Effector CD4-positive, alpha-beta T cell (primary cell): ENCODE results near the gene CRY1.

Experiments used
- DNase-seq: peaks from one replicate; pipeline ENCODE4 v3.0.0-alpha.2; 2020

The CRY1 gene

GRCh38 chr12:106955377-106956047 is 137.8 kb downstream of the CRY1 start, which contains the start of gene TMEM263:
Gene TMEM263 (plus strand): TSS chr12:106955907. CDS start chr12:106967117, 11,210 bp downstream.
- peak; percentile 81 for DNase-seq

- DNase-seq, result peak; percentile 9
These were observed 138.6 kb downstream of the CRY1 start for GRCh38 chr12:106954462-106955376.

DNA sequence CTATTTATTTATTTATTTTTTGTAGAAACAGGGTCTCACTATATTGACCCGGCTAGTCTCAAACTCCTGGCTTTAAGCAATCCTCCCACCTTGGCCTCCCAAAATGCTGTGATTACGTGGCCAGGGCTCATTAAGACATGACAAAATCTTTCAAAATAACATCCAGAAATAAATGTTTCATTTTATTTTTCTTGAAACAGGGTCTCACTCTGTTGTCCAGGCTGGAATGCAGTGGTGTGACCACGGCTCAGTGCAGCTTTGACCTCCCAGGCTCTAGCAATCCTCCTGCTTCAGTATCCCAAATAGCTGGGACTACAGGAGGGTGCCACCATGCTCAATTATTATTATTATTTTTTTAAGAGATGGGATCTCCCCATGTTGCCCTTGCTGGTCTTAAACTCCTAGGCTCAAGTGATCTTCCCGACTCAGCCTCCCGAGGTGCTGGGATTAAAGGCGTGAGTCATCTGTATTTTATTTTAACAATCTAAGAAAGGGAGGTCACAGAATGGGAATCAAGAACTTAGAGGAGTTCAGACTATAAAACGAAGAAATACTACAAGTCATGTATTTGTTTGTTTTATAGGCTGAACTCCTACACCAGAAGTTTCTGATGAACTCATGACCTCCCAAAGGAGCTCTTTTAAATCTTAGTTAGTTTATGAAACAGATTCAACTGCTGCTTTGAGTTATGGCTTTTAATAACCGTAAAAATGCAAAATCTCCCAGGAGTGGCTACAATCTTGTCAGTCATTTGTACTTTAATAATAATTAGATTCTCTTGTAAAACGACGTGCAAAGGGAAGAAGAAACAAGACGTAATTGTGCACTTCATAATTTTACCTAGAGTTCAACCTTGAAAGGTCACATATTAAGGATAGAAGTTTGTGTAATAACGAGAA is 139.7 kb downstream of the CRY1 start:
- no peak for DNase-seq

- no peak for DNase-seq
These were observed 142.8 kb downstream of the CRY1 start for GRCh38 chr12:106950591-106950990.

DNA sequence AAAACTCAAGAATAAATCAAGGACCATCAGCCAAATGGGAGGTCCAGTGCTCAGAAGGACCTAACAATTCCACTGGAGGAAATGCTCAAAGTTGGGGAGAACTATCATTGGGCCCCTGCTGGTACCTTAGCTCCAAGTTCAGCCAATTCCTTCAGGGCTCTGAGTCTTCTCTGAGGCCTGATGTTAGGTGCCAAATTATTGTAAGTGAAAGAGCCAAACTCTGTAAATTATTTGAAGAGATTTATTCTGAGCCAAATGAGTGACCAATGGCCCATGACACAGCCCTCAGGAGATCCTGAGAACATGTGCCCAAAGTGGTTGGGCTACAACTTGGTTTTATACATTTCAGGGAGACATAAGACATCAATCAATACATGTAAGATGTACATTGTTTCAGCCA is 145.9 kb downstream of the CRY1 start:
- no peak for DNase-seq

DNA sequence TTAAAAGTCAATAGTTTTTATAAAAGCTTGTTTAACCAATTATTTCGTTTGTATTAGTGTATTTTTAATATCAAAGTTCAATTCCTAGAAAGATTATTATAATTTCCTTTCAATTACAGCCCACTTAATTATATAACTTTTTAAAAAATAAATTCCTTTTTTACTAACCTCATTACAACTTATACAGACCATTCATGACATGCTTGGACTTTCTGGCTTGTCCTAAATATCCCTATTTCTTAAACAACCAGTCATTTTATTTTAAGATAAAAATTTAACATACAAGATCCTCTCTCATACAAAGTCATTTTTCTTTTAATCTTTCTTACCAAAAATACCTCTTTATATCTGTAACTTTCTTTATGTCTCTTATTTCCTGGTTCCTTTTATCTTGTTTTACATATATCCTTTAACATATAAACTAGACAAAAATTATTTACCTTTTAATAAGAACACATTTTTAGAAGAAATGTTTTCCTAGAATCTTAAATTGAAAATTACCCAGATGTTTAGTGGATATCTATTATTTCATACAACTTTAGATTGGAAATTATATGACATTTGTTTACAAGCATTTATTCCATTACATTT is 148.0 kb downstream of the CRY1 start:
- no peak for DNase-seq

GRCh38 chr12:106942775-106943174 is 150.6 kb downstream of the CRY1 start:
- no peak for DNase-seq

- no peak for DNase-seq
These were observed 151.7 kb downstream of the CRY1 start for GRCh38 chr12:106941481-106942156.
